ENCODE data around the gene ASTN2. TPM values are rescaled to one million over a fixed set of nuclear protein-coding genes. Genes with fewer than 3 reads are reported as not detected.

The ASTN2 gene
- total RNA-seq, 1 donor from 2014 or later = 10.0 TPM

DNA sequence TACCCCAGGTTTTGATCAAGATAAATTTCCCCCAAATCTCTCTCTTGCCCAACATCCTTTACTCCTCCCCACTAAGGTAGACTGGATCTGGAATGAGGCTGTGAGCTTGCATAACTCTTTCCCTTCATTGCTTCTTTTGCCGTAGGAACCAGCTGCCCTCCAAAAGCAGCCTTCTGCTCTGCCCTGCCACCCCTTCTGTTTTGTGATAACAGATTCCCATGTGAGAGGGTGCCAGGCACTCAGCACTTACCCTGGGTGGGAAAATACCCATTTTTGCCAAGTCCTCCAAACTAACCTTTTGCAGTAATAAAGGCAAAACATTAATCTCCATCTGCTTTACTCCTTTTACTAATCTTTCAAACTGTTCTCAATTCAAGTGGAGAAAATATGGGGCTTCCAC is 182.6 kb downstream of the ASTN2 start:
- H3K9me3 Mint-ChIP-seq (ENCODE audit: unreplicated experiment) = no peaks in the 10 kb centered on the region
- H3K4me1 Mint-ChIP-seq (ENCODE audit: unreplicated experiment) = peaks cover 5% of the 10 kb centered on the region
- no peak for DNase-seq (ENCODE audit: low spot score)
- no peak overlapping the region for H3K27ac Mint-ChIP-seq (ENCODE audit: unreplicated experiment)
- no peaks in the 10 kb centered on the region for H3K36me3 Mint-ChIP-seq (ENCODE audit: low read depth, unreplicated experiment)
- no peak overlapping the region for H3K4me3 Mint-ChIP-seq (ENCODE audit: unreplicated experiment)
- H3K27me3 Mint-ChIP-seq (ENCODE audit: unreplicated experiment) = no peaks in the 10 kb centered on the region
- TF ChIP-seq, protein P1, sequence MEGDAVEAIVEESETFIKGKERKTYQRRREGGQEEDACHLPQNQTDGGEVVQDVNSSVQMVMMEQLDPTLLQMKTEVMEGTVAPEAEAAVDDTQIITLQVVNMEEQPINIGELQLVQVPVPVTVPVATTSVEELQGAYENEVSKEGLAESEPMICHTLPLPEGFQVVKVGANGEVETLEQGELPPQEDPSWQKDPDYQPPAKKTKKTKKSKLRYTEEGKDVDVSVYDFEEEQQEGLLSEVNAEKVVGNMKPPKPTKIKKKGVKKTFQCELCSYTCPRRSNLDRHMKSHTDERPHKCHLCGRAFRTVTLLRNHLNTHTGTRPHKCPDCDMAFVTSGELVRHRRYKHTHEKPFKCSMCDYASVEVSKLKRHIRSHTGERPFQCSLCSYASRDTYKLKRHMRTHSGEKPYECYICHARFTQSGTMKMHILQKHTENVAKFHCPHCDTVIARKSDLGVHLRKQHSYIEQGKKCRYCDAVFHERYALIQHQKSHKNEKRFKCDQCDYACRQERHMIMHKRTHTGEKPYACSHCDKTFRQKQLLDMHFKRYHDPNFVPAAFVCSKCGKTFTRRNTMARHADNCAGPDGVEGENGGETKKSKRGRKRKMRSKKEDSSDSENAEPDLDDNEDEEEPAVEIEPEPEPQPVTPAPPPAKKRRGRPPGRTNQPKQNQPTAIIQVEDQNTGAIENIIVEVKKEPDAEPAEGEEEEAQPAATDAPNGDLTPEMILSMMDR (IDR thresholded peaks at IDR 0.05; ENCODE audit: unreplicated experiment) = no peak

GRCh38 chr9:117231012-117231411 is 183.8 kb downstream of the ASTN2 start:
- Mint-ChIP-seq H3K4me1 (ENCODE audit: unreplicated experiment) (peaks cover 5% of the 10 kb centered on the region), H3K4me3 (ENCODE audit: unreplicated experiment) (no peak overlapping the region), H3K27ac (ENCODE audit: unreplicated experiment) (no peak overlapping the region), H3K36me3 (ENCODE audit: low read depth, unreplicated experiment) (no peaks in the 10 kb centered on the region), H3K27me3 (ENCODE audit: unreplicated experiment) (no peaks in the 10 kb centered on the region), H3K9me3 (ENCODE audit: unreplicated experiment) (no peaks in the 10 kb centered on the region)
- no peak for DNase-seq (ENCODE audit: low spot score)
- TF ChIP-seq, protein P1 (IDR thresholded peaks at IDR 0.05; ENCODE audit: unreplicated experiment) = no peak

- no peak overlapping the region for H3K4me3 Mint-ChIP-seq (ENCODE audit: unreplicated experiment)
- TF ChIP-seq, protein P1 (IDR thresholded peaks at IDR 0.05; ENCODE audit: unreplicated experiment) = no peak
- DNase-seq (ENCODE audit: low spot score) = no peak
- no peaks in the 10 kb centered on the region for H3K27me3 Mint-ChIP-seq (ENCODE audit: unreplicated experiment)
- H3K36me3 Mint-ChIP-seq (ENCODE audit: low read depth, unreplicated experiment) = no peaks in the 10 kb centered on the region
- H3K27ac Mint-ChIP-seq (ENCODE audit: unreplicated experiment) = no peak overlapping the region
- no peaks in the 10 kb centered on the region for H3K9me3 Mint-ChIP-seq (ENCODE audit: unreplicated experiment)
- H3K4me1 Mint-ChIP-seq (ENCODE audit: unreplicated experiment) = no peaks in the 10 kb centered on the region
Measured at GRCh38 chr9:117224695-117225094, 190.2 kb downstream of the ASTN2 start.

GRCh38 chr9:117218951-117219350 is 195.9 kb downstream of the ASTN2 start:
- Mint-ChIP-seq H3K27ac (ENCODE audit: unreplicated experiment) (no peak overlapping the region), H3K4me1 (ENCODE audit: unreplicated experiment) (no peaks in the 10 kb centered on the region), H3K9me3 (ENCODE audit: unreplicated experiment) (no peaks in the 10 kb centered on the region), H3K27me3 (ENCODE audit: unreplicated experiment) (peaks cover 2% of the 10 kb centered on the region), H3K36me3 (ENCODE audit: low read depth, unreplicated experiment) (no peaks in the 10 kb centered on the region), H3K4me3 (ENCODE audit: unreplicated experiment) (no peak overlapping the region)
- no peak for DNase-seq (ENCODE audit: low spot score)
- TF ChIP-seq, protein P1 (IDR thresholded peaks at IDR 0.05; ENCODE audit: unreplicated experiment) = no peak

DNA sequence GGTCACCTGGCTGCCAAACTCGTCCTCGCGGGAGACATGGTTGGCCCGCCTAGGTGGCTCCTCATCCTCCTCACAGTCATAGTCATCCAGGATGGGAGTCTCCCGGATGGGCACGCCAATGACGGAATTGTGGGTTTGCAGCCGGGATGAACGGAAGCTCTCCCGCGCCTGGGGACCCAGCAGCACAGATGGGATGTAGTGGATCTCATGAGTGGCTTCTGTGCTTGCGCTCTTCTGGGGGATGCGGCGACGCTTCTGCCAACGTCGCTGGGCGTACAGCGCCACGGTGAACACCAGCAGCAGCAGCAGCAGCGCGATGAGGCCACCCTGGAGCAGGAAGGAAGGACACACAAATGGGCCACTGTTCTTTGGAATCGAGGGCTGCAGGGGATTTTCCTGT is 200.4 kb downstream of the ASTN2 start:
- no peaks in the 10 kb centered on the region for H3K9me3 Mint-ChIP-seq (ENCODE audit: unreplicated experiment)
- peaks cover 3% of the 10 kb centered on the region for H3K27me3 Mint-ChIP-seq (ENCODE audit: unreplicated experiment)
- no peak overlapping the region for H3K27ac Mint-ChIP-seq (ENCODE audit: unreplicated experiment)
- no peaks in the 10 kb centered on the region for H3K4me1 Mint-ChIP-seq (ENCODE audit: unreplicated experiment)
- H3K36me3 Mint-ChIP-seq (ENCODE audit: low read depth, unreplicated experiment) = no peaks in the 10 kb centered on the region
- TF ChIP-seq, protein P1 (IDR thresholded peaks at IDR 0.05; ENCODE audit: unreplicated experiment) = no peak
- no peak overlapping the region for H3K4me3 Mint-ChIP-seq (ENCODE audit: unreplicated experiment)
- no peak for DNase-seq (ENCODE audit: low spot score)
